ENCODE results near the gene CMKLR1.

DNA sequence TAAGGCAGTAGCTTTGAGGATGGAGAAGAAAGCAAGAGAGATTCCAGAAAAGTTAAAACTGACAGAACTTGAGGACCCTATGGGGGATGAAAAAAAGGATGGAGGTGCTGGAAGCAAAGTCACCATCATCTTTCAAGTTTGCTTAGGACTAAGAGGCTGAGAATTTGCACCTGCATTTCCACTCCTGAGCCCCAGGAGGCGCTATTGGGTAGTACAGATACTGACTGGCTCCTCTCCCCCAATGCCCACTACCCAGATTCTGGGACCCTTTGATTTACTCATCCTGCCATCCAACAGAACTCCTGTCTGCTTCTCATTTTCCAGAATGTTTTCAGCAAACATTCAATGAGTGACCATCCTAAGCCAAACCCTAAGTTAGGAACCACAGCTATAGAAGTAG, 34.0 kb upstream of the CMKLR1 start:
- TF ChIP-seq, protein P1, sequence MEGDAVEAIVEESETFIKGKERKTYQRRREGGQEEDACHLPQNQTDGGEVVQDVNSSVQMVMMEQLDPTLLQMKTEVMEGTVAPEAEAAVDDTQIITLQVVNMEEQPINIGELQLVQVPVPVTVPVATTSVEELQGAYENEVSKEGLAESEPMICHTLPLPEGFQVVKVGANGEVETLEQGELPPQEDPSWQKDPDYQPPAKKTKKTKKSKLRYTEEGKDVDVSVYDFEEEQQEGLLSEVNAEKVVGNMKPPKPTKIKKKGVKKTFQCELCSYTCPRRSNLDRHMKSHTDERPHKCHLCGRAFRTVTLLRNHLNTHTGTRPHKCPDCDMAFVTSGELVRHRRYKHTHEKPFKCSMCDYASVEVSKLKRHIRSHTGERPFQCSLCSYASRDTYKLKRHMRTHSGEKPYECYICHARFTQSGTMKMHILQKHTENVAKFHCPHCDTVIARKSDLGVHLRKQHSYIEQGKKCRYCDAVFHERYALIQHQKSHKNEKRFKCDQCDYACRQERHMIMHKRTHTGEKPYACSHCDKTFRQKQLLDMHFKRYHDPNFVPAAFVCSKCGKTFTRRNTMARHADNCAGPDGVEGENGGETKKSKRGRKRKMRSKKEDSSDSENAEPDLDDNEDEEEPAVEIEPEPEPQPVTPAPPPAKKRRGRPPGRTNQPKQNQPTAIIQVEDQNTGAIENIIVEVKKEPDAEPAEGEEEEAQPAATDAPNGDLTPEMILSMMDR (IDR thresholded peaks at IDR 0.05): no peak
- TF ChIP-seq POLR2A (IDR thresholded peaks at IDR 0.05) (no peak), EP300 (IDR thresholded peaks at IDR 0.05) (no peak)

Data from gastroesophageal sphincter (tissue), 3 donors.